Measurements from ENCODE around the gene RNF121.
A peak's percentile ranks its signal among the peaks of the same experiment; 100 is the strongest.

Gene RNF121

GRCh38 chr11:72039031-72039855, 110.4 kb downstream of the RNF121 start:
- peak; percentile 33 for DNase-seq

GRCh38 chr11:72039856-72040401, 111.1 kb downstream of the RNF121 start:
- DNase-seq, result no peak

- peak; percentile 90 for DNase-seq
These were observed 111.9 kb downstream of the RNF121 start for GRCh38 chr11:72040491-72041363.

- peak; percentile 93 for DNase-seq
These were observed 112.7 kb downstream of the RNF121 start for GRCh38 chr11:72041364-72042063.

- no peak for DNase-seq
These were observed 113.4 kb downstream of the RNF121 start for GRCh38 chr11:72042064-72042745.

- peak; percentile 24 for DNase-seq
These were observed 117.0 kb downstream of the RNF121 start for GRCh38 chr11:72045849-72046248.
